Spleen (tissue), 7 donors: Measurements from ENCODE around the gene DENND1A.

Experiments
- POLR2A ChIP-seq, 3 donors: fragments of 450-650 bp; IDR thresholded peaks; one replicate each; pipeline ENCODE4 v1.5.1; 2017; ENCODE audit warnings: antibody characterized with exemption in 3 of 3, mild to moderate bottlenecking in 1 of 3
- POLR2AphosphoS5 ChIP-seq, 3 donors: sonication (generic); formaldehyde crosslinking; IDR thresholded peaks; one replicate each; pipeline ENCODE4 v1.5.1; 2017; ENCODE audit warnings: antibody characterized with exemption in 3 of 3
- TF ChIP-seq, protein P1 (sequence below), 11 experiments: fragments of 200-600 bp in 7 of 11; fragments of 450-650 bp in 4 of 11; sonication (generic) in 4 of 11; IDR thresholded peaks in 8 of 11; conservative IDR thresholded peaks in 3 of 11; 1 replicate in 7 of 11; 2 replicates in 4 of 11; pipeline versions ENCODE4 v1.4.0 to v1.8.0; 2016 to 2021; ENCODE audit warnings: antibody characterized with exemption in 11 of 11, inconsistent platforms in 4 of 11, mild to moderate bottlenecking in 1 of 11
- donor health status: DM: no; HTN: no; CAD: no; lungs with moderate emphysema.
- donor health status: DM: no; HTN: no; CAD: no.
- donor health status: DM: no; HTN: no; CAD: no.

DNA sequence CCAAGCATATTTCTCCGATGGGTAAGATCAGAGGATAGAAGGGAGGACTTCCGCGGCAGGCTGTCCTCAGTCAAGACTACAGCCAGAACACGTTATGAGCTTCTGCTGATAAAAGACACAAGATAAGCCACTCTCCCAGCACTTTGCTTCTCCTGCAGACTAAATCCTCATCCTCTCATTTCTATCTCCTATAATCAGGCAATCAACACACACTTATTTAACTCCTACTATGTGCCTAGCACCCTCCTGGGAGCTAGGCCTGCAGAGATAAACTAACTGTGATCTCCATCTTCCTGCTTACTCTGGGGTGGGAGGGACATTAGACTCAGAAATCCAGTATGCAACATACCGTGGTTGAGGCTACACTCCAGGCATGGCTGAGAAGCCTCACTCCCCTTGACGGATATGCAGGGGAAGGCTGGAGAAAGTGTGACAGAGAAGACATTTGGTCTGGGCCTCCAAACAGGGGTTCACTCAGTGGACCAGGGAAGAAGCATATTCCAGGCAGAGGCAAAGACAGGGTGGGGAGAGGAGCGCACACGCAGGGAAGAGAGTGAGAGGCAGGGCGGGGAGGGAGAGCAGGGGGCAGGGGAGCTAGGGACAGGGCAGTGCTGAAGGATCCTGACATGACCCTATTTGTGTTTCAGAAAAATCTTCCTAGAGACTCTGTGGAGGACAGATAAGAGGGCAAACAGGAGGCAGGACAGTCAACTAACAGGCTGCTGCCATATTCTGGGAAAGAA lies 274.1 kb downstream of the DENND1A start:
- TF ChIP-seq POLR2AphosphoS5 (IDR thresholded peaks at IDR 0.05) = no peak
- TF ChIP-seq POLR2A (IDR thresholded peaks at IDR 0.05) = no peak
- TF ChIP-seq, protein P1, sequence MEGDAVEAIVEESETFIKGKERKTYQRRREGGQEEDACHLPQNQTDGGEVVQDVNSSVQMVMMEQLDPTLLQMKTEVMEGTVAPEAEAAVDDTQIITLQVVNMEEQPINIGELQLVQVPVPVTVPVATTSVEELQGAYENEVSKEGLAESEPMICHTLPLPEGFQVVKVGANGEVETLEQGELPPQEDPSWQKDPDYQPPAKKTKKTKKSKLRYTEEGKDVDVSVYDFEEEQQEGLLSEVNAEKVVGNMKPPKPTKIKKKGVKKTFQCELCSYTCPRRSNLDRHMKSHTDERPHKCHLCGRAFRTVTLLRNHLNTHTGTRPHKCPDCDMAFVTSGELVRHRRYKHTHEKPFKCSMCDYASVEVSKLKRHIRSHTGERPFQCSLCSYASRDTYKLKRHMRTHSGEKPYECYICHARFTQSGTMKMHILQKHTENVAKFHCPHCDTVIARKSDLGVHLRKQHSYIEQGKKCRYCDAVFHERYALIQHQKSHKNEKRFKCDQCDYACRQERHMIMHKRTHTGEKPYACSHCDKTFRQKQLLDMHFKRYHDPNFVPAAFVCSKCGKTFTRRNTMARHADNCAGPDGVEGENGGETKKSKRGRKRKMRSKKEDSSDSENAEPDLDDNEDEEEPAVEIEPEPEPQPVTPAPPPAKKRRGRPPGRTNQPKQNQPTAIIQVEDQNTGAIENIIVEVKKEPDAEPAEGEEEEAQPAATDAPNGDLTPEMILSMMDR (IDR thresholded peaks at IDR 0.05 in 8 of 11, conservative IDR thresholded peaks at IDR 0.05 in 3 of 11) = no peak
